ENCODE measurements around the gene LHFPL2.

Gene LHFPL2

GRCh38 chr5:78552729-78553342 lies 95.7 kb downstream of the LHFPL2 start:
- no peak for TF ChIP-seq POLR2A (IDR thresholded peaks at IDR 0.05; ENCODE audit: extremely low read depth, insufficient read length)
- no peak for TF ChIP-seq CTCF (IDR thresholded peaks at IDR 0.05; ENCODE audit: low read depth, low read length)
- TF ChIP-seq MYC (IDR thresholded peaks at IDR 0.05; ENCODE audit: low read depth, low read length) = no peak
- no peak for TF ChIP-seq MAX (IDR thresholded peaks at IDR 0.05; ENCODE audit: low read depth, low read length)
- DNase-seq (ENCODE audit: low read depth) = no peak

DNA sequence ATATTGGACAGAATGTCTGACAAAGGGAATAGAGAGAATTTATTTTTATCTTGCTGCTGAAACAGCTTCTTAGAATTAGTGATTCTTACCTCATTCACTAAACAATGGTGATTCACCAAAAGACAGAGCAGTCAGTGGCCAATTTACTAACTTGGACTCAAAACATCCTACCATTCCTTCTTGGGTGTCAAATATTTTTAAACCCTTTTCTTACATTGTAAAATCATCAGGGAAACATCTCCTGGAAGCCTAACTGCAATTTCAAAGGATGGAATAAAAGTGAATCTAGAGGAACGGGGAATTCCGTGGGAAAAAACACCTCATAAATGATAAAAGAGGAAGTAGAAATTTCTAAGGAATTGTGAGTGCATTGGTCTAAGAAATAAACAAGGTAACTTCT lies 97.7 kb downstream of the LHFPL2 start:
- TF ChIP-seq MAX (IDR thresholded peaks at IDR 0.05; ENCODE audit: low read depth, low read length) (no peak), POLR2A (IDR thresholded peaks at IDR 0.05; ENCODE audit: extremely low read depth, insufficient read length) (no peak), CTCF (IDR thresholded peaks at IDR 0.05; ENCODE audit: low read depth, low read length) (no peak), MYC (IDR thresholded peaks at IDR 0.05; ENCODE audit: low read depth, low read length) (no peak)
- DNase-seq (ENCODE audit: low read depth) = no peak
- no peak overlapping the region for H3K4me3 ChIP-seq (ENCODE audit: low read depth, low read length)

More at GRCh38 chr5:78552729-78553342, 95.7 kb downstream of the LHFPL2 start:
- H3K4me3 ChIP-seq (ENCODE audit: low read depth, low read length) = no peak overlapping the region

DNA sequence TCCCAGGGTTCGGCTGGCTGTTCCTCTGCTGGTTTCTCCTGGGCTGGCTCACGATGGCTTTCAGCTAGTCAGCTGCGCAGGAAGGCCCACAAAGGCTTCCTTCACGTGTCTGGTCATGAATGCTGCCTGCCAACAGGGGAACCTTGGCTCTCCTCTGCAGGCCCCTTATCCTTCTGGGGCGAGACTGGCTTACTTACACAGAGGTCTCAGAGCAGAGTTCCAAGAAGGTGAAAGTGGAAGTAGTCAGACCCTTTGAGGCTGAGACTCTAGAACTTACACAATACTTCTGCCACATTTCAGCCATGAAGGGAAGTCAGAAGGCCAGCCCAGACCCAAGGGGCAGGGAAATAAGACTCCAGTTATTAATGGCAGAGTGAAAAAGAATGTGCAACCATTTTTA lies 99.5 kb downstream of the LHFPL2 start:
- H3K4me3 ChIP-seq (ENCODE audit: low read depth, low read length) = no peak overlapping the region
- TF ChIP-seq MYC (IDR thresholded peaks at IDR 0.05; ENCODE audit: low read depth, low read length) (no peak), MAX (IDR thresholded peaks at IDR 0.05; ENCODE audit: low read depth, low read length) (peak; percentile 39)
- DNase-seq (ENCODE audit: low read depth) = peak; percentile 86

DNA sequence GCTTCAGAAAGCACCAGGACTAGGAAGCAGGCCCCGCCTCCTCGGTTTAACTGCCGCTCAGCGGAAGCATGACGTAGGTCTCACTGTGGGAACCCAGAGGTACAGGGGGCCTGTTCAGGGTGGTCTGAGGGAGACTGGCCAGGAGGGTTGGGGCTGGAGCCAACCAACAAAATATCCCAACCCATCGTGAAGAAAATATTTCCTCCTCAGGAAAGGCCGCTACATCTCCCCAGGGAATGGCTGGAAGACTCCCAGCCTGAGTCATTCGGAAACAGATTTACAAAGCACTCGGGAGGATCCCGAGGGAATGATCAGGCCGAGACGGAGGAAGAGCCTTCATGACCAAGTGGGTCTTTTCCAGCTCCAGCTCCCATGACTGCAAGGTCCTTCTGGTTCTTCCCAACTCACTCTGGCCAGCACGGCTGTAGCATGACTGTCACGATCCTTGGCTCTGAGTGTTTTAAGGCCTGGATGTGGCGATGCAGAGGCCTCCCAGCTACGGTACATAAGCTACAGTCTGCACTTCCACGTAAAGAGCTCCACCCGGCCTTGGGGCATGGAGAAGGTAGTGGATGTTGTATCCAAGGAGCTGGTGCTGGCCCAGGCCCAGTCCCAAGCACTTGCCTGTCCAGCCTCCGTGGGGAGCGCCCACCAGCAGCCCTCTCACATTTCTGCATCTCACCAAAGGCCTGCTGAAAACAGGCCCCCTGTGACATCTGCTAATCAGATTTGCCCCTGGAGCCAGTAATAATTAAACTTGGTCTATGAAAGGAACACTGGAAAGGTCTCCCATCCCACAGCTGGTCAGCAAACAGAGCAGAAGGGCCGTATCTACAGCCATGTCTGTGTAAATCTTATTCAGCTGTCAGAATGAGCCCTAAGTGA lies 100.6 kb downstream of the LHFPL2 start:
- TF ChIP-seq POLR2A (IDR thresholded peaks at IDR 0.05; ENCODE audit: extremely low read depth, insufficient read length) = no peak
- TF ChIP-seq MAX (IDR thresholded peaks at IDR 0.05; ENCODE audit: low read depth, low read length) = no peak
- TF ChIP-seq CTCF (IDR thresholded peaks at IDR 0.05; ENCODE audit: low read depth, low read length) = no peak
- TF ChIP-seq MYC (IDR thresholded peaks at IDR 0.05; ENCODE audit: low read depth, low read length) = no peak
- peak; percentile 54 for DNase-seq (ENCODE audit: low read depth)
- no peak overlapping the region for H3K4me3 ChIP-seq (ENCODE audit: low read depth, low read length)

DNA sequence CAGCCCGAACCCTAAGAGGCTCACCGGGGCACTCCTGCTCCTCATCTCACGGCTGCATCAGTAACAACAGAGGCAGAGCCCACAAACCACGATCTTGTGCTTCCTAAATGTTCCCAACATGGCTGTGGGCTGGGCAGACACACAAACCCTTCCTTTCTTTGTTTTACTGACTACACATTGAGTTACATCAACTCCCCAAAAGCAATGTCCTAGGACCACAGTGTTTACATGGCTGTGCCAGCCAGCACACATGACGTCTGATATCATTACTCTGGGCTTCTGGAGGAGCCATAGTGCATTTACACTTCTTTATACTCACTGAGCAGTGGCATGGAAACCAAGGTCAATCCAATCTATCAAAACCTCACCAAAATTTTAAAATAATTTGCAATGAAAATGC lies 101.4 kb downstream of the LHFPL2 start:
- TF ChIP-seq MAX (IDR thresholded peaks at IDR 0.05; ENCODE audit: low read depth, low read length) (no peak), POLR2A (IDR thresholded peaks at IDR 0.05; ENCODE audit: extremely low read depth, insufficient read length) (no peak), CTCF (IDR thresholded peaks at IDR 0.05; ENCODE audit: low read depth, low read length) (no peak), MYC (IDR thresholded peaks at IDR 0.05; ENCODE audit: low read depth, low read length) (no peak)
- H3K4me3 ChIP-seq (ENCODE audit: low read depth, low read length) = no peak overlapping the region
- no peak for DNase-seq (ENCODE audit: low read depth)
